NCI-H2029 (cell line): Measurements from ENCODE around the gene ADRB2.

ENCODE experiments used
- DNase-seq: peaks from one replicate; lab custom pipeline; 2025; lab: John Stamatoyannopoulos, UW

Gene ADRB2

GRCh38 chr5:148805326-148806290 lies 20.8 kb upstream of the ADRB2 start:
- DNase-seq, result no peak

GRCh38 chr5:148806520-148806931 lies 19.9 kb upstream of the ADRB2 start:
- no peak for DNase-seq

GRCh38 chr5:148807851-148808250 lies 18.6 kb upstream of the ADRB2 start:
- no peak for DNase-seq

GRCh38 chr5:148808864-148809642 lies 17.4 kb upstream of the ADRB2 start:
- no peak for DNase-seq

GRCh38 chr5:148809781-148810524 lies 16.5 kb upstream of the ADRB2 start:
- no peak for DNase-seq

GRCh38 chr5:148810823-148811222 lies 15.6 kb upstream of the ADRB2 start:
- DNase-seq, result no peak

- no peak for DNase-seq
These were observed 14.7 kb upstream of the ADRB2 start for GRCh38 chr5:148811756-148812155.

GRCh38 chr5:148815086-148815485 lies 11.3 kb upstream of the ADRB2 start:
- no peak for DNase-seq

GRCh38 chr5:148815578-148815977 lies 10.8 kb upstream of the ADRB2 start:
- no peak for DNase-seq

GRCh38 chr5:148816357-148816756 lies 10.1 kb upstream of the ADRB2 start:
- DNase-seq, result no peak

- DNase-seq, result no peak
These were observed 9.6 kb upstream of the ADRB2 start for GRCh38 chr5:148816782-148817181.

- no peak for DNase-seq
These were observed 8.8 kb upstream of the ADRB2 start for GRCh38 chr5:148817606-148818005.

- DNase-seq, result no peak
These were observed 5.7 kb upstream of the ADRB2 start for GRCh38 chr5:148820461-148821395.

- no peak for DNase-seq
These were observed 2.5 kb upstream of the ADRB2 start for GRCh38 chr5:148823871-148824270.

GRCh38 chr5:148825716-148826052 lies 727 bp upstream of the ADRB2 start:
- no peak for DNase-seq

- no peak for DNase-seq
These were observed 294 bp downstream of the ADRB2 start for GRCh38 chr5:148826739-148827070.

GRCh38 chr5:148827723-148828122 lies 1.3 kb downstream of the ADRB2 start:
- DNase-seq, result no peak

- DNase-seq, result no peak
These were observed 2.3 kb downstream of the ADRB2 start for GRCh38 chr5:148828511-148829247.

GRCh38 chr5:148829248-148829594 lies 2.8 kb downstream of the ADRB2 start:
- no peak for DNase-seq

- no peak for DNase-seq
These were observed 3.3 kb downstream of the ADRB2 start for GRCh38 chr5:148829734-148830133.

GRCh38 chr5:148830211-148830610 lies 3.8 kb downstream of the ADRB2 start:
- DNase-seq, result no peak
